HG03095 (cell line): Measurements from ENCODE around the gene SLC25A26.
A peak's percentile ranks its signal among the peaks of the same experiment; 100 is the strongest.

ENCODE experiments used
- ATAC-seq: cut with Tn5 transposase; IDR thresholded peaks from one replicate; pipeline ENCODE4 v1.9.1; 2021; ENCODE audit warnings: moderate library complexity; ENCODE audit not compliant: unreplicated experiment

The SLC25A26 gene

DNA sequence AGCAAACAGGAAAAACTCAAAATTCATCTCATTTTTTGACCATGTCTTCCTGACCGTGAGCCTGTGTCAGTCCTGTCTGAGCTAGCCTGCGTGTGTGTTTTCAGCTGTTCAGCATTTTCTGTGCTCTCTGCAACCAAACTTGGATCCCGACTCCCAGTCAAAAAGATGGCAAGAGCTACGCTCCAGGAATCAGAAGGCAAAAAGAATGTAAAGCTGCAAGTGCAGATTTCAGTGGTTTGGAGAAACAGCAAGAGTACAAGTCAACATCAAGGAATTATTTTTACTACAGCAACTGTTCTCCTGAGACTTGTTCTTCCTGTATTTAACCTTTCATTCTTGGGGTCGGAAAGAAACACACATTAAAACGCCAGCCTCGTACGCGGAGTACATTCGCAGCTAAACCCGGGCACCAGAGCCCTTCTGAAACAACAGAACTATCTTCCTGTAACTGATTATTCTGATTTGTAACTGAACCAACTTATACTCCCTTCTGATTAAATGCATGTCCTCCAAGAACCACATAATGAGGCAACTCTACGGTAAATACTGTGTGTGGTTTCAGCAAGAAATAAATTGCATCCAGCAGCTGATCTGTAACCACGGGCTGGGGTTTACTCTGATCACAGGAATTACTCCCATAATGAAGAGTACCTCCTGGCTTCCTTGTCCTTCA, 172.7 kb downstream of the SLC25A26 start:
- ATAC-seq: no peak

DNA sequence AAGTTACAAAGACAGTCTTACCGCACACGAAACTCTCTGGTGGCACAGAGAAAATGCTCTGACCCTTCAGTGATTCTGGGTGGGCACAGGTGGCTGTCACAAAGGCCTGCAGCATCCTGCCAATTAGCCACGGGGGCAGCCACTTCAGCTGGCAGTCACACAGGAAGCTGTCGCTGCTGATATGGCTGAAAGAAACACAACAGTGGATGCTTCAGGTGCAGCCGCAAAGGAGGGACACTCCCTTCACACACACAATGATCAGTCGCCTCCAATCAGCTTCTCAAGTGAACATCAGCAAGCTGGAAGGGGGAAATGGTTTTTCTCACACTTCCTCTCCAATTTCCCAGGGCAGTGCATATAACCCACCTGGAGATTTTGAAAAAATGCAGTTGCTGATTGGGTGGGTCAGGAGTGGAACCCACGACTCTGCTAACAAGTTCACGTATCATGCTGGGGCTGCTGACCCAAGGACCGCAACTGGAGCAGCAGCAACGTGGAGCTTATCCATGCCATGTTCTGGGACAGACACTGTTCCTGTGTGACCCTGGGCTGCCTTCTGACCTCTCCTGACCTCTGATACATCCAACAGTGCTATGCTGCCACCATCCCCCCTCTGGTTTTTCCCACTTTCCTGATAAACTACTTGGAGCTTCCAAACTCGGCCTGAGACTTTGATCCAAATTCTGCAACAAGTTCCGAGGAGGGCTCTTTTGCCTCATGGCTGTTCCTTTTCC, 173.4 kb downstream of the SLC25A26 start:
- peak; percentile 92 for ATAC-seq

DNA sequence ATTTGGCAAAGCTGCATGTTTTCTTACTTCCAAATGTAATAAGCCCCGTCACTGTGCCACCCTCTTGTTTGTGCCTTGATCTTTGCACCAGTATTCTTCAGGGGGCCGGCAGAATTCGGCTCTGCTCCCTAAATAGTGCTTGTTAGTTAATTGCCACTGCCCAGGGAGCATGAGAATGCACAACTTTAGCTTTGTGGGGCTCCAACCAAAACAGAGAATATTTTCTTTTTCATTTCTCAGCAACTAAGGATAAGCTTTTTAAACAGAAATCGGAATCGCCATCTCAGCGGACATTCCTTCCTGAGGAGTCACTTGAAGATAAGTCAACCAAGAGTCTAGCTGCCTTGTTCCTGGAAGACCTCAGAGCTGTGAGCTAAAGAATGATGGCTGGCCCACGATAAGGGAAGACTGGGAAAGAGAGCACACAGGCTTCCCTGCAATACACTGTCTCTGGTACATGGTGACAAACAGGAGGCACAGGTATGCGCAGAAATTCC, 174.0 kb downstream of the SLC25A26 start:
- no peak for ATAC-seq

DNA sequence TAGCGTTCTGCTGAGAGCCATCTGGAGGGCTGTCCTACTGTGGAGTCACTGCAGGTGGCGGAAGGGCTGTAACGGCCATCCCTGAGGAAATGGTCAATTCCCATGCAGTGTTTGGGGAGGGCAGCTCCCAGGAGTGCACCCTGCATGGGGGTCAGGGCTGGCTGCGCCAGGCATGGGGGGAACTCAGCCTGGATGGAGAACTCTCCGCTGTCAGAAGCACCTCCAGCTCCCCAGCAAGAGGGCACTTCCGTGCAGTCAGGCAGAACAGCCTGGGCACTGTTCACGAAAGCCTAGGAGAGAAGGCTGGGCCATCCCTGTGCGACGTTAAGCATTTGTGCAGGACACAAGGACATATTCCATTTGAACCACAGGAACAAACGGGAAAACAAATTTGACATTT, 174.8 kb downstream of the SLC25A26 start:
- no peak for ATAC-seq

DNA sequence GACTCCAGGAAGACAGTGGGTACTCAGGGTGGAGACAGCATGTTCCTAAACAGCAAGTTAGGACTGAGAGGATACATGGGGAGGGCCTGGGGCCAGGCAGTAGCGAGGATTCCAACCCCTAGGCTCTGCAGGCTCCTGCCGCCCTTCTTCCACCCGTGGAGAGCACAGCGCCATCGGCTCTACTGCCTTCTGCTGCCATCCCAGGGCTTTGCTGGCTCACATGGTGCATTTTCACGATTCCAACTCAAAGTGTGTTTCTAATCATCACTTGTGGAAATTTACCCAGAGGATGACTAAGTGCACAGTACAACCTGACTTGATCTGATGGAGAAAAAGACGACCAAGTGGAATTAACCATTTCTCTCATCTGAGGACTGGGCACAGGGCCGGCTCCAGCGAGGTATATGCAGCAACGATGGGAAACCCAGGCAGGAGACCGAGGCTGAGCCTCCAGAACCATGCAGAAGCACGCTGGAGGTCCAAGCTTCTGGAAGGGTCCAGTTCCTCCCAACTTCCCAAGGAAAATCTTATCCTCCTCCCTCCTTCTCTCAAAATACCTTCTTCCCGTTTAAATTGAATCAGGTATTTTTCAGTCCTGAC, 175.5 kb downstream of the SLC25A26 start:
- no peak for ATAC-seq

DNA sequence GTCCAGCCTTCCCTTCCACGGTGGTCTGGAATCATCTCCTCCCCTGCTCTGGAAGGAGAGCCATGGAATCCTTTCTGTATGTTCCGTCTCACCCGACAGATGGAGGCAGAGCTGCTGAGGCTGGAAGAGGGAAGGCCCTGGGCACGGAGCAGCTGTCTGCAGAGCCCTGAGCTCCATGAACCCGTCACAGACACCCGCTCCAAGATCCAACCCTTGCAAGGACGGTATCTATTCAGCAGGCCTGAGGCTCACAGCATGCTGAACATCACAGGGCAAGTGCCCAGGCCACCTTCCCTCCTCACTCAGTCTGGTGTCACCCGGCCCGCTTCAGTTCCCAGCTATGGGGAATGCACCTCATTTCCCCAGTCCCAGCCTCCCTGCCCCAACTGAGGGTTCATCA, 176.1 kb downstream of the SLC25A26 start:
- ATAC-seq: no peak

DNA sequence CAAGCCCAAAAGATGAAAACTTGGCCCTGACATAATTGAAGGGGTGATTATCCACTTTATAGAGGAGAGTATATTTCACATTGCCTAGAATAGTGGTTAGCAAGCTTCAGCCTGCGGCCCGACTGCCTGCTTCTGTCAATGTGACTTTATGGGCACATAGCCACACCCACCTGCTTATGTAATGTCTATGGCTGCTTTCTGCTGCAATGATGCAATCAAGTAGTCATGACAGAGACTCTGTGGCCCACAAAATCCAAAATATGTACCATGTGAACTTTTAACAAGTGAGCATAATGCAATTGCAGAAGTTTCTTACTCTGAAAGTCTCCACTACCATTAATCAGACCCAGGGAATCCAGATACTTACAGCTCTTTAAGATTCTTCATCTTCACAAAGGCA, 176.9 kb downstream of the SLC25A26 start:
- ATAC-seq: no peak

DNA sequence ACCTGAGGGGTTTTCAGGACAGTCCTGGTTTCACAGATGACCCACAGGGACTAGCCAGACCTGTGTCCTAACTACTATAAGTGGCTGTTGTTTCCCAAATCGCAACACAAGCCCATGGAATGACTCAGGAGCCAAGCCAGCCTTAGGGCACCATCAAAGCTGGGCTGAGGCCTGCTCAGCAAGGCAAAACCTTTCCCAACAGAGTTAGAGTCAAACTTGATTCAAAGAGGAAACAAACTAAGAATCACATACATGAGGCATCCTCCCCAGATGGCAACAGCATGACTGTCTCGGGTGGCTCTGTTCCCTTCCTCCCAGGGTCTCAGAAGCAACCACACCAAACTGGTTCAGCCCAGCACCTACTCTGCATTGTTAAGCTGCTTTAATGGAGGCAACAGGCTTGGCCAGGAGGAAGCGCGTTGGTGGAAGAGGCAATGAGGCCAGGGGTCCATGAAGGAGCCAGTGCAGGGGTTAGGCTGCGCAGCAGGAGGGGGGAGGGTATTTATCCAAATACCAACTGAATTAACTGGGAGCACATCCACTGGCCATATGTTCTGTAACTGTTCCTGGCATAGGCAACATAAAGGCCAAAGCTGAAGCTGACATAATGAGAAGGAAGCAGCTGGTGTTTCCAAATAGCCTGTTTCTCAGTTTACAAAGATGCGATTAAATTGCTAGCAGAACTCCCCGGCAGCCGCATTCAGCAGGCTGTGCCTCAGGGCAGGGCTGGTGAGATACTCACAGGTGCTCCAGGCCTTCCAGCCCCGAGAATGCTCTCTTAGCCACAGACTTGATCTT, 177.6 kb downstream of the SLC25A26 start:
- no peak for ATAC-seq

DNA sequence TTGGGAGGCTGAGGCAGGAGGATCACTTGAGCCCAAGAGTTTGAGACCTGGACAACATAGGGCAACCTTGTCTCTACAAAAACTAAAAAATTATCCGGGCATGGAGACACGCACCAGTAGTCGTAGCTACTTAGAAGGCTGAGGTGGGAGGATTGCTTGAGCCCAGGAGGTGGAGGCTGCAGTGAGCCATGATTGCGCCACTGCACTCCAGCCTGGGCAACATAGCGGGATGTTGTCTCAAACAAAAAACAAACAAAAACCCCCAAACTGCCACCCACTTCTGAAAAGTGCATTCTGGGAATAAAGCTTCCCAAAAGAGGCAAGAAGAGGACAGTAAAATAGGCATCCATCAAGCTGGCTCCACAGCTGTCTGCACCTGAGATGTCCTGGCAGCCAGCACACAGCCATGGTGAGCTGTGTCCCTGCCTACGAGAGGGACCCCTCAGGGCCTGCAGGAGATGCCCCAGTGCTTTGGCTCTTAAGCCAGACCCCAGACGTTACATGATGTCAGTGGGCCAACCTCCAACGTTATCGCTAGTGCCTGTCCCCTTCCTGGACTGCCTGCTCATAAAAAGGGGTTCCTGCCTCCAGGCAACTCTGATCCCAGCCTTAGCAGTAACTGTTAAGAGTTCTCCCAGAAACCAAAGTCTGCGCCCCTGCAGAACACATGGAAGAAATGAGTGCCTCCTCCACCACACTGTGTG, 178.9 kb downstream of the SLC25A26 start:
- no peak for ATAC-seq

DNA sequence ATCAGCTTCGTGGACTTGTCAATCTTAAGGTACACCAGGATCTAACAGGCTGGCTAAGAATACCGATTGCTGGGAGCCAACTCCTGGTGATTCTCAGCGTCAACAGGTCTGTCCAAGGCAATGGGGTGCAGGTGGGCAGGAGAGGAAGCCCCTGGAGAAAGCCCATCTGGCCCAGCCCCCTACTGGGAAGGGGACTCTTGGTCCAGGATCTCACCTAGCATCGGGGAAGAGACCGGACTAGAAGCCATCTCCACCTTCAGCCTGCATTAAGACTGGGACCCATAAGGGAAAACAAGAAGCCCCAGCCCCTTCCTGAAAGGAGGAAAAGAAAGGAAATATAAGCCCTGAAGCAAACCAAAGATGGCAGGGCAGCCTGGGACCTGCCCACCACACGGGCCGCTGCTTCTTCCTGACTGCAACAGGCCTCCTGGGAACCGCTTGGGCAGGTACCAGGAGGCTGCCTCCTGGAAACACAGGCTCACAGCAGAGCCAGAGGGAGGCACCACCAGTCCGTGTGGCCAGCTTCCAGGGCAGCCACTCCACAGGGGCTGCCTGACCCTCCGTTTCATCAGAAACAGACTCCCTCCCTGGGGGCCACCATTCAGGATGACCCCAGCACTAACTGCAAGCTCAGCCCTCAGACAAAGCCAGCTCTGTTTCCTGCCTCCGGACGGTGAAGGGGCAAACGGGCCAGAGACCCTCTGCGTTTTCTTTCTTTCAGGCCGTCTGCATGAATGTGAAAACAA, 179.8 kb downstream of the SLC25A26 start:
- ATAC-seq: no peak

DNA sequence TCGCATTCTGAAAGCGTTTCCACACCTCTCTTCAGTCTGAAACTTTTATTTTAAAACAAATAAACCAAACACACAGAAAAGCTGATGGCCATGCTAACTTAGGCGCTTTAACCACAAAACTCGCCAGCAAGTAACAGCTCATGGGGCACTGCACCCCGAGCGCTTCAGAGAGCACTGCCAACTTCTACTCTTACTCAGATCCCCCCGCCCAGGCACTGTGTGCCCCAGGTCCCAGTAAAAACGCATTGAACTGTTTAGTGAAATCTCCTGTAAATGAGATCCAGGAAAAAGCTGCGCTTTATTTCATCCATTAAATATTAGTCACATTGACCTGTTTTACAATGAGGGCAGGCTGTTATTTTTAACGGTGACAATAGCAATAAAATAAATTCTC, 180.4 kb downstream of the SLC25A26 start:
- ATAC-seq: no peak

DNA sequence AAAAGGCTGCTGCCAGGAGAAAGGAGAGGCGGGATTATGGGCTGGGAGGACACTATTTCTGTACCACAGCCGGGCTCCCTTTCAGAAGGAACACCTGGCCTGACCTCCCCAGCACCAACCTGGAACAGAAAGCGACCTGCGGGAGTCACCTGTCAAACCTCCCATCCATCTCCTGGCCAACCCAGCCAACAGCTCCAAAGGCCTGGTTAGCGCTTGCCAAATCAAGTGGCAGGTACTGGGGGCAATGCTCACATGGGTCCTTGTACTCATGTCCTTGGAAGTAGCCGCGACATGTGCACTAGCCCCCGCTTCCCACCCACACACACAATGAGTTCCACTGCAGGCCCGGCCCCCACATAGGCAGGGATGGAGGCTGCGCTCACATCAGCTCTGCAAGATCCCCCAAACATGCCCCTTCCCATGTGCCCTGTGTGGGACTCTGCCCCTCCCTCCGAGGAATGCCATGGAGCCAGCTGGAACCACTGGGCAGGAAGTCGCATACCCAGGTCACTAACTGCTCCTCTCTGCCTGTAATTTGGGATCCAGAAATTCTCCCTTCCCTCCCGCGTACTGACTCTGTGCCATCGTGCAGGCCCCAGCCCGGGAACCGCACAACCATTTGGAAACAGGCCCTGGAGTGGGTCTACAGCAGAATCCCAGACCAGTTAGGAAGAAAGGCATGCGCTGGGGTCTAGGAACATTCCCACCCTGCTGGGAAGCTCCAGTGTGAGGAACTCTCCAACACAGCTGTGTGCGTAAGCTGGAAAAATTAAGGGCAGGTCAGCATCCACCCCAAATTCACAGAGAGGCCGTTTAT, 181.1 kb downstream of the SLC25A26 start:
- no peak for ATAC-seq

DNA sequence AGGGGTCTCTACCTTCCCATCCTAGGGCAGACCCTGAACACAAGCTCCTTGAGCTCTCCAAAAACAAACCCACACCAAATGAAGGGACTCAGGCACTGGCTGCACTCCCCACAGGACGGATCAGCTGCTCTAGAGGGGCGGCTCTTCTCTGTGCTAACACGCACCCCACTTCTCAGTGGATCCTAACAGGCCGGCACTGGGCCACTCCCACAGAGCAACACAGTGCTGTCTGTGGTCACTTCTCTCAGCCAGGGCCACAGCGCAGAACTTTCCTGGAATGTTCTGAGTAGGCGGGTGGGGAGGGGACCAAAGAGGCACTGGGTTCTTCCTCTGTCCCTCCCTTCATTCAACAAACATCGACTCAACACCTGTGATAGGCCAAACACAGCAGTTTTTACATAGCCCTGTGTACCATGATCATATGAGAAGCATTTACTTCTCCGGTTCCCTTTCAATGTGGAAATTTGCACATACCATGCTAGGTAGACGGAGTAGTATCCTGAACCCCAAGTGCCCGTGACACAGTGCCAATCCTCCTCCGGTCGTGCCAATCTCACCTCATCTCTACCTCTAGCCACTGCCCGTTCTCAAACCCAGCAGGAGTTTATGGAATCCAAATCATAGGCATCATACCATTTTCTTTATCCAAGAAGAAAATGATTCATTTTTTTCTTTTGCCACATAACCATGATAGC, 181.9 kb downstream of the SLC25A26 start:
- ATAC-seq: no peak

DNA sequence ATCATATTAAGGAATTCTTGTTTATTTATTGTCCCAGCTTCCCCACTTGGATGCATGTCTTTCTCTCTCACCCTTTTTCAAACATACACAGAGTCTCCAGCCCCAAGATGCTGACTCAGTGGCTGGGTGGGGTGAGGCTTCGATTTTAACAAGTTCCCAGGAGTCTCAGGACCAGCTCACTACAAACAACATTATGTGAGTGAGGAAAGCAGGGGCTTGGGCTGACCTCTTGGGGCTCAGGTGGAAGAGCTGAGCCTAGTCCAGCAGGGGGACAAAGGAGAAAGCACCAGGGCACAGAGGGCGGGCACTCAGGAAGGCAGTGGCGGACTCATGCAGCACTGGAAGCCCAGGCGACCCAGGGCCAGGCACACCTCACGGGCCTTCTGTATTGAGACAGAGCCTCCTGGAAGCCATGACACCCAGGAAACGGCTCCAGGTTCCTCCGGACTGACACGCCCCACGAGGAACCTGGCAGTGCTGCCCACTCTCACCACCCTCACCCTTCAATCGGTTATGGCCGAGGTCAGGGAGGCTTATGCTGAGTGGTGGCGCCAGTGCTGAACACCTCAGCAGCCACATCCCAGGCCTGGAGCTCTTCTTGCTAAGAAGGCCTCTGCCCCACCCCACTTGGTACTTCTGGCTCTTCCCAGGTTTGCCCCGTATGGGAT, 182.7 kb downstream of the SLC25A26 start:
- no peak for ATAC-seq

DNA sequence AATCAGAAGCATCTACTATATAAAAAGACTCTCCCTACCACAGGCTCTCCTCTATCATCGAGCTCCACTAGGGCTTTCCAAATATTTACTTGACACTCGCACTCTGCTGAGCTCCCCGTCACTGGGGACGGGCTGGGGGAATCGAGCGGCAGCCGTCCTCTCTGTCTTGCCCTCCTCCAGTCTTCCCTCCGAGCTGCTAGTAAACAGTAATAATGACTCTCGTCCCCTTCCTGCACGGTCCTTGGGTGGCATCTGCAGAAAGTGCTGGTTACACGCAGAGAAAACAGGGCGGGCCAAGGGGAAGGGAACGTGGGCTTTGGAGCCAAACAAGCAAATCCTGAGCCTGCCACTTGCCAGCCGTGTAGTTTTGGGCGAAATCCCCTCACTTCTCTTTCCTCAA, 183.4 kb downstream of the SLC25A26 start:
- ATAC-seq: no peak

DNA sequence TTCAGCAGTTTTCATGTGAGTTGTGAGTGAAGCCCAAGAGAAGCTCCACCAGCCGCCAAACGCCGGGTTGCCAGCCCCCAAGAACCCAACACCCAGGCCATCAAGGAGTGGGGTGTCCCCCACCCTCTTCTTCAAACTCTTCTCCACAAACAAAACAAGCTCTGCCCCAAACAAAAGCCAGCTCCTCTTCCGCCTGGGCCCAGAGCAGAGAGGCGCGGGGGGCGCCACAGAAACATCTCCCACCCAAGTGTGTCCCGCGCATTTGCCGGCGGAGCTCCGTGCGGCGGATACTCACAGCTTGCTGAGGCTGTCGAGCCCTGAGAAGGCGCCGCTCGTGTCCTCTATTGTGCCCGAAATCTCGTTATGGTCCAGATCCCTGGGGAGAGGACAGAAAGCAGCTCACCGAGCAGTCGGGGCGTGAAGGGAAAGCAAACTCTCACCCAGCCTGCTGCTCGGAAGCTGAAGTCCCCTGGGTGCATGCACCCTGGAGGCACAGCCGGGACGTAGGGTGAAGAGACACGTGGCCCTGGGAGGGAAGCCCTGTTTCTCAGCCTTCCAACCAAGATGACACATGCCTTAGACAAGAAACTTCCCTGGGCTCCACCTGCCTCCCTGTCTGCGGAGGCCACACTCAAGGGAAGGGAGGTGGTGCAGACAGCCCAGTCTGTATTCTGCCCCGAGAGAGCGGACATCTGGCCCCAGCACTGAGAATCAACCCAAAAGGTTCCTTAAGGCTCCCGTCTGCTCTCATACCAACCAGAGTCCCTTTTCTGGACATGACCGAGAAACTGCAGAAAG, 184.3 kb downstream of the SLC25A26 start:
- no peak for ATAC-seq

DNA sequence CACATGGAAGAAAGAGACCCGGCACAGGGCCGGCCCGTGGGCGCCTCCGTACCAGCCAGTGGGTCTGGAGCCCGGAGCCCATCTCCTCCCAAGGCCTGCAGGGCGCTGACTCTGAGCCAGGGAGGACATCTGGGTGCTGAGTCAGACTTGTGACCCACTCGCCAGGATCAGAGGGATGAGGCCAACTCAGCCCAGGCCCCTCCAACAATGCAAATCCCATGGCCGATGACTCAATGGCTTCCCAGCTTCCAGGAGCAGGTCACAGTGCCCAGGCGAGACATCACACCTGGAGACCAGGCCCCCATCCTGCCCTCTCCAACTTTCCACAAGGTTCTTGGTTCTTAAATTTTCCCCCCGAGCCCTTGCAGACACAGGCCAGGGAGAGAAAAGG, 184.9 kb downstream of the SLC25A26 start:
- ATAC-seq: no peak
